GM18520 (cell line): ENCODE results near the gene MAB21L2.

Source experiments
- ATAC-seq: cut with Tn5 transposase; IDR thresholded peaks from one replicate; pipeline ENCODE4 v1.9.1; 2021; ENCODE audit not compliant: unreplicated experiment

Gene MAB21L2

GRCh38 chr4:150574678-150575077 lies 7.3 kb upstream of the MAB21L2 start:
- no peak for ATAC-seq

DNA sequence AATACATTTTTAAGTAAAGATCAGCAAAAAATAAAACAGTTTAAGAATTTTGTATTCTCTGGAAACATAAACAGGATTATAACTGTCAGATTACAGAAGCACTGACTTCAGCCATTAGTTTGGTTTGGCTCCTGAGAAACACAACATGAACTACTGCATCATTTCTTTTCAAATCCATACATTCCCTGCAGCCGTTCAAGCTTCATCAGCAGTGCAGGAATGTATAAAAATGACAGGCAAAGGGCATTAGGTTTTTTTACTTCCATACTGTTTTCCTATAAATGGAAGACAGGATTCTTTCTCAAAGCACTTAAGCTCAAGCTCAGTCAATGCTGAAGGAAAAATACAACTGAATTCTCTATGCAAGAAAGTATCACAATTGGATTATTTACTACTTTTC lies 4.2 kb upstream of the MAB21L2 start:
- ATAC-seq: no peak

DNA sequence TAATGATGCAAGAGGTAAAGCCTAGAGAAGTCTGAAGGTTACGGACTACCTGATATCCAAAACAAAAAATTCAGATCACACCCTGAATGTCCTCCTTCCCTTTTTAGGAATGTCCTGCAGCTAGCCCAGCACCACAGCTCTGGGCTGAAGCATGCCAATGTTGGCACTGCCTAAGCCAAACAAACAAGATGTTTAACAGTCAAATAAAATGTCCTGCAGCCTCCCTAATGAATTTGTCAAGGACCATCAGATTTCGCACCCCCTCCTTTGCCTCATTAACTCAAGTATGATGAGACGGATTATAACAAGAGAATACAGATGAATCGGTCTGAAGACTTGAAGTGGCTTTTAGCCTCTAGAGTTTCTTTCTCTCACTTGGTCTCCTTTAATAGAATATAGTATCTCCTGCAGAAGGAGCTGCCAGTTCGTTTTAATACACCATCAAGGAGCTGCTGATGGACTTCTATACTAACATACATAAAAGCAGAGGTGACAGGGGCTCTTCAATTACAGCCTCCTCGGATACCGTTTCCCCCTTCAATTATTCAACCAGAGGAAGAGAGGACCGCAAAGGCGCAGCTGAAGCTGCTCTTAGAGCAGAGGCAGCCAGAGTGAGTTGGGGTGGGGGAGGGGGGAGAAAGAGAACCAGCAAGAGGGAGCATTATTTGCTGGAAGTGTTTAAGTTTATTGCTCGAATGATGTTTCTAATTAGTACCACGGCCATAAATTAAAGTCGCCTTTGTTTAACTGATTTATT lies 3.0 kb upstream of the MAB21L2 start:
- ATAC-seq: no peak

- ATAC-seq: no peak
These were observed 2.3 kb upstream of the MAB21L2 start for GRCh38 chr4:150579551-150580234.

DNA sequence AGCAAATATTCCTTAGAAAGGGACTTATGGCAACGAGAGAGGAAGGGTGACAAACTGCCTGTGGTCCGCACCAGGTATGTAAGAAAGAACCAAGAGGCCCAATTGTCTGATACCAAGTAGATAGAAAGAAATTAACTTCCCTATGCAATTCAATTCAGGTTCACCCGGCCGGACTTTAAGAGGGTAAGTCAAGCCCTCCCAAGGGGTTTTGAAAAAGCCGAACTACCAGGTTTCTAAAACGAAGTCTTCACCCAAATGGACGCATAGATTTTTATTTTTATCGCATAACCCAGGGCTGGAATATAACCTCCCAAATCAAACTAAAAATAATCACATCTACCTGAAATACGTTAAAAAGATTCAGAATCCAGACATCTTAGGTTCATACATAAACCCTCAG lies 1.6 kb upstream of the MAB21L2 start:
- ATAC-seq: no peak

GRCh38 chr4:150581056-150581605 lies 820 bp upstream of the MAB21L2 start:
- ATAC-seq: no peak

GRCh38 chr4:150581641-150582051 lies 305 bp upstream of the MAB21L2 start:
- no peak for ATAC-seq

DNA sequence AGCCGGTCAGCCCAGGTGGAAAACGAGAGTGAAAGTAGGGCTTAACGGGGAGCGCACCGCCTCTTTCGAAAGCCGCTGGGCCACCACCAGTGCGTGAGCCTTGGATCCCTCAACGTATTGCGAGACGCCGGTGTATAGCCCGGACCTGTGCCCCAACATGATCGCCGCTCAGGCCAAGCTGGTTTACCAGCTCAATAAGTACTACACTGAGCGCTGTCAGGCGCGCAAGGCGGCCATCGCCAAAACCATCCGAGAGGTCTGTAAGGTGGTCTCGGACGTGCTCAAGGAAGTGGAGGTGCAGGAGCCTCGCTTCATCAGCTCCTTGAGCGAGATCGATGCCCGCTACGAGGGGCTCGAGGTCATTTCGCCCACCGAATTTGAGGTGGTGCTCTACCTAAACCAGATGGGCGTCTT lies 929 bp downstream of the MAB21L2 start:
- ATAC-seq: no peak

GRCh38 chr4:150583287-150584110 lies 1.5 kb downstream of the MAB21L2 start:
- no peak for ATAC-seq

DNA sequence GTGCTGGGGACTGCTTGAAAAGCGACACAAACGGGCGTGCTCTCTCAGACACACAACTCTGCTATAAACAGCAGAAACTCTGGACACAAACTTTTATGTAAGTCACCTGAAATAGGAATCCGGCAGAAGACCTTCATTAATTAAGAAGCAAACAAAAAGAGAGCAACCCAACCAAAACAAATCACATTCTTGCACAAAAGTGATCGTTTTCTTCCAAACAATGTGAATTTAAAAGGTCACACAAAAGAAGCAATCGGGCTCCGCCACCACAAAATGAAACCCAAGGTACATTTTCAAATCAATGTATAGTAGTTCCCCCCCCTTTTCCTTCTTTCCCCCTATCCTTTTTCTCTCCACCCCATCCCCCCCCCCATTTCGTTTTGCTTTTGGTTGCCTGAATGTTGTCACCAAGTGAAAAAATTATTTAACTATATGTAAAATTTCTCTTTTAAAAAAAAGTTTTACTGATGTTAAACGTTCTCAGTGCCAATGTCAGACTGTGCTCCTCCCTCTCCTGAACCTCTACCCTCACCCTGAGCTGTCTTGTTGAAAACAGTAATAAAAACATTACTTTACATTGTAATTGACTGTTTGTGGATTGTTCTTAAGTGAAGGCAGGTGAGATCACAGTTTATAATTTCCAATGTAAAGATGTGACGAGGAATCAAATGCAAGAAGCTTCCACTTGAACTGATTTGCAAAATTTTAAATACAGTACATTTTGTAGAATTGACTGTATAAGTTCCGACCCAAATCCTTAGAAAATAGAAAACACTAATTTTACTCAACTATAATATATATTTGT lies 2.4 kb downstream of the MAB21L2 start:
- no peak for ATAC-seq

DNA sequence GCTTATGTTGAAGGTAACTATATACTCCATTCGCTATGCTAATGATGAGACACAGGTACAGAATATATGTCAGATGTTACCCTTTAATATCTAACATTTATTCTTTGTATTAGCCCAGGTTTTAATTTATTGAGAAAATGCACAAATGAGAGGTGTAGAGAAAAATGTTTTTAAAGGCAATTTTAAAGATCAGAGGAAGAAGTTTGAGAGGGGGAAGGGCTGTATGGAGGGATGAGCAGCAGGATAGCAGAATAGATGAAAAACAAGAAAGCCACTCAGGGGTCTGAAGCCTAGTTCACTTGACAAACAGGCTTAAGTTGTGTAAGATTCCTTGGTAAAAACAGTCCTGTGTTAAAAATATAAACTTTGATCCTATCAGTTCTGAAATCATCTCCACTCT lies 3.7 kb downstream of the MAB21L2 start:
- ATAC-seq: no peak

DNA sequence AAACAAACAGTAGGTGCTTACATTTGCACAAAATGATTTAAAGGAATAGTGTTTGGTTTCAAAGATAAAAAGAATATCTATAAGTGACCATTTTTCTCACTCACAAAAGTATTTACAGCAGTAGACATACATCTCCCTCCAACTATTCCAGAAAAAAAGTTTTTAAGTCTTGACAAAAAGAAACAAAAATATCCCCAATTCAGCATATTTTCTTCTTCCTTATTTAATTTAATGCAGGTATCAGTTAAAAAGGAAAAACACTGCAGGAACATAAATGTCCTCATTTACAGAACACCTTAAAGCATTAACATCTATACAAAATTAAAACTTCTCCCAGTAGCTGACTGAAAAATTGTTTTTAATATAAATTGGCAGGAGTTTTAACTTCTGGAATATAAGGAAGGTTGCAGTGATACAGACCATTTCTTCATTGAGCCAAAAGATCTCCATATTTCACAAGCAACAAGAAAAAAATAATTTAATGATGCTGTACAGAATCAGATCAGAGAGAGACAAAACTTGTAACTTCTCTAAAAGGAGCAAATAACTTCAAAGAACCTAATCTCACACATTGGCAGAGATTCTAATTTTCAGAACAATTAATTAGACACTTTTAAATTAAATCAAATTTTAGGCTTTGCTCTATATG lies 4.3 kb downstream of the MAB21L2 start:
- ATAC-seq: no peak

- ATAC-seq: no peak
These were observed 6.4 kb downstream of the MAB21L2 start for GRCh38 chr4:150588316-150588715.

GRCh38 chr4:150589157-150589556 lies 7.2 kb downstream of the MAB21L2 start:
- ATAC-seq: no peak

- ATAC-seq: no peak
These were observed 8.7 kb downstream of the MAB21L2 start for GRCh38 chr4:150590631-150591030.

- no peak for ATAC-seq
These were observed 9.5 kb downstream of the MAB21L2 start for GRCh38 chr4:150591406-150591805.

- no peak for ATAC-seq
These were observed 10.0 kb downstream of the MAB21L2 start for GRCh38 chr4:150591904-150592303.

DNA sequence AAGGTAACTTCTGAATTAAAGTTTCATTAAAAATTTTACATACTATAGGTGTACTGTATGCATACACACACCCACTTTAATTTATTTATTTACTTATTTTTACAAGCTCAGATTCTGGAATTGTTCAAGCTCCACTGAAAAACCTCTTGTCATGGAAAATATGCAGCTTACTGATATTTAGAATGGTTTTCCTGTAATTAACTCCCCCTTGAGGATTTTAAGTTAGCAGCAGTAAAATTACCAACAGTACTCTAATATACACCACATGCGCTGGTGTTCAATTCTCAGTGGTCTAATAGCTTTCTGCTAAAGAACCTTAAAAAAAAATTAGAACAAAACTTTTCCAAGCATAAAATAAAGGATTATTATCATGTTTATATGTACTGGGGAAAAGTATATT lies 12.0 kb downstream of the MAB21L2 start:
- ATAC-seq: no peak

DNA sequence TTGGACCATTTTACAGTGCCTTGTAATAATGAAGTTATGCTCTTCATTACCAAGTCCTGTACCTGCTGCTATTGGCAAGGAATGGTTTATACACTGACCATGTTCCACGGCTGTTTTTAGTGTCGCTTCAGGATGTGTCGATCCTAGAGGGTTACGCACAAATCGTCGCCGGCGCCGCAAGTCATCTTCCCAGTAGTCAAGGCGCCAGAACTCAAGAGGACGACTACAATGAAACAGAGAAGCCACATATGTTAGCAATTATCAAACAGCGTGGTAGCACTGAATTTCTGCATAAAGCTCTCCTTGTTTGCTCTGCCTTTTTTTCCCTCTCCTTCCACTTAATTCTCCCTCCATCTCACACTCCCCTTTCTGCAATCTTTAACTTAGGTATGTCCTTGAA lies 17.0 kb downstream of the MAB21L2 start:
- no peak for ATAC-seq

- ATAC-seq: no peak
These were observed 17.6 kb downstream of the MAB21L2 start for GRCh38 chr4:150599547-150599946.
